ENCODE measurements around the gene FOXP1.

The FOXP1 gene

GRCh38 chr3:71006810-71007785 is 576.4 kb downstream of the FOXP1 start:
- DNase-seq (ENCODE audit: low read depth in 2 of 2), result no peak

GRCh38 chr3:71005702-71006321 is 577.7 kb downstream of the FOXP1 start:
- DNase-seq (ENCODE audit: low read depth in 2 of 2), result no peak

GRCh38 chr3:71003511-71003910 is 580.0 kb downstream of the FOXP1 start:
- DNase-seq (ENCODE audit: low read depth in 2 of 2), result no peak

- no peak for DNase-seq (ENCODE audit: low read depth in 2 of 2)
Measured at GRCh38 chr3:71002298-71002697, 581.2 kb downstream of the FOXP1 start.

- no peak for DNase-seq (ENCODE audit: low read depth in 2 of 2)
Measured at GRCh38 chr3:71001303-71001830, 582.2 kb downstream of the FOXP1 start.

GRCh38 chr3:71000483-71000882 is 583.0 kb downstream of the FOXP1 start:
- DNase-seq (ENCODE audit: low read depth in 2 of 2), result no peak

- DNase-seq (ENCODE audit: low read depth in 2 of 2), result no peak
Measured at GRCh38 chr3:70999730-71000129, 583.8 kb downstream of the FOXP1 start.

GRCh38 chr3:70996082-70996481 is 587.4 kb downstream of the FOXP1 start:
- DNase-seq (ENCODE audit: low read depth in 2 of 2), result no peak

GRCh38 chr3:70994644-70995043 is 588.9 kb downstream of the FOXP1 start:
- DNase-seq (ENCODE audit: low read depth in 2 of 2), result no peak

GRCh38 chr3:70992562-70993204 is 590.8 kb downstream of the FOXP1 start:
- no peak for DNase-seq (ENCODE audit: low read depth in 2 of 2)

GRCh38 chr3:70992131-70992530 is 591.4 kb downstream of the FOXP1 start:
- DNase-seq (ENCODE audit: low read depth in 2 of 2), result no peak

GRCh38 chr3:70990723-70991122 is 592.8 kb downstream of the FOXP1 start:
- no peak for DNase-seq (ENCODE audit: low read depth in 2 of 2)

GRCh38 chr3:70990185-70990584 is 593.3 kb downstream of the FOXP1 start:
- no peak for DNase-seq (ENCODE audit: low read depth in 2 of 2)

GRCh38 chr3:70989174-70989573 is 594.4 kb downstream of the FOXP1 start:
- DNase-seq (ENCODE audit: low read depth in 2 of 2), result peak; percentile 68 to 75

- no peak for DNase-seq (ENCODE audit: low read depth in 2 of 2)
Measured at GRCh38 chr3:70988111-70988510, 595.4 kb downstream of the FOXP1 start.

GRCh38 chr3:70985572-70985971 is 598.0 kb downstream of the FOXP1 start:
- no peak for DNase-seq (ENCODE audit: low read depth in 2 of 2)

GRCh38 chr3:70984776-70985482 is 598.6 kb downstream of the FOXP1 start:
- no peak for DNase-seq (ENCODE audit: low read depth in 2 of 2)

- no peak for DNase-seq (ENCODE audit: low read depth in 2 of 2)
Measured at GRCh38 chr3:70982700-70983140, 600.8 kb downstream of the FOXP1 start.

GRCh38 chr3:70982284-70982683 is 601.2 kb downstream of the FOXP1 start:
- DNase-seq (ENCODE audit: low read depth in 2 of 2), result no peak

GRCh38 chr3:70981231-70981880 is 602.2 kb downstream of the FOXP1 start:
- no peak for DNase-seq (ENCODE audit: low read depth in 2 of 2)

- no peak for DNase-seq (ENCODE audit: low read depth in 2 of 2)
Measured at GRCh38 chr3:70980646-70981170, 602.8 kb downstream of the FOXP1 start.

Data from fibroblast of skin of left biceps (primary cell).